ENCODE results near the gene OR10G6.

DNA sequence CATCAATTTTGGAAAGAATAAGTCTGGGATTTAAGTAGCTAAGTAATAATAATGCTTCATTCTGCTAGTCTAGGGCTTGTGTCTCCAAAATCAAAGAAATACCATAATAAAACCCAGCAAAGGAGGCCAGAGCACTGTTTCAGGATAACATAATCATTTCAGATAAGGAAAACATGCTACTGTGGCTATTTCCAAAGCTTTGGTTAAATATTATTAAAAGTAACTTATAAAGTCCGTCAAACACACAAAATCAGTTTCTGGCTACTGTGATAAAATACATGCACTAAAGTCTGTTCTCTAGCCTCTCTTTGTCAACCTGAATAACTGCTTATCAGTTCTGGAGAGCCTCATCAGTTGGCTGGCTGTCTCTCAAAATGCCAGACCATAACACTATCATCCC is 49.8 kb downstream of the OR10G6 start:
- TF ChIP-seq, protein P1, sequence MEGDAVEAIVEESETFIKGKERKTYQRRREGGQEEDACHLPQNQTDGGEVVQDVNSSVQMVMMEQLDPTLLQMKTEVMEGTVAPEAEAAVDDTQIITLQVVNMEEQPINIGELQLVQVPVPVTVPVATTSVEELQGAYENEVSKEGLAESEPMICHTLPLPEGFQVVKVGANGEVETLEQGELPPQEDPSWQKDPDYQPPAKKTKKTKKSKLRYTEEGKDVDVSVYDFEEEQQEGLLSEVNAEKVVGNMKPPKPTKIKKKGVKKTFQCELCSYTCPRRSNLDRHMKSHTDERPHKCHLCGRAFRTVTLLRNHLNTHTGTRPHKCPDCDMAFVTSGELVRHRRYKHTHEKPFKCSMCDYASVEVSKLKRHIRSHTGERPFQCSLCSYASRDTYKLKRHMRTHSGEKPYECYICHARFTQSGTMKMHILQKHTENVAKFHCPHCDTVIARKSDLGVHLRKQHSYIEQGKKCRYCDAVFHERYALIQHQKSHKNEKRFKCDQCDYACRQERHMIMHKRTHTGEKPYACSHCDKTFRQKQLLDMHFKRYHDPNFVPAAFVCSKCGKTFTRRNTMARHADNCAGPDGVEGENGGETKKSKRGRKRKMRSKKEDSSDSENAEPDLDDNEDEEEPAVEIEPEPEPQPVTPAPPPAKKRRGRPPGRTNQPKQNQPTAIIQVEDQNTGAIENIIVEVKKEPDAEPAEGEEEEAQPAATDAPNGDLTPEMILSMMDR (conservative IDR thresholded peaks at IDR 0.05; ENCODE audit: low read length), result no peak
- TF ChIP-seq EZH2phosphoT487 (IDR thresholded peaks at IDR 0.05; ENCODE audit: borderline replicate concordance), result no peak
